ENCODE measurements around the gene TMEM141.

- TF ChIP-seq ZNF384 (IDR thresholded peaks at IDR 0.05) (no peak), FOXM1 (IDR thresholded peaks at IDR 0.05; ENCODE audit: borderline replicate concordance) (no peak), BHLHE40 (IDR thresholded peaks at IDR 0.05; ENCODE audit: borderline replicate concordance) (no peak), TARDBP (IDR thresholded peaks at IDR 0.05) (no peak), PKNOX1 (IDR thresholded peaks at IDR 0.05) (no peak), FOXA1 (IDR thresholded peaks at IDR 0.05) (no peak)
Observed at GRCh38 chr9:136829981-136830885, 39.1 kb downstream of the TMEM141 start.
